Esophagus muscularis mucosa (tissue), 4 donors: ENCODE results near the gene TBX18. TPM values are rescaled to one million over a fixed set of nuclear protein-coding genes. Genes with fewer than 3 reads are reported as not detected.

Experiments
- DNase-seq: peaks from one replicate; pipeline ENCODE4 v3.0.0-alpha.2; 2017; ENCODE audit errors: extremely low spot score
- H3K27ac ChIP-seq, 4 donors: fragments of 200-600 bp; sonication (generic); replicated peaks in 1 of 4; 1 replicate in 3 of 4; 2 replicates in 1 of 4; pipeline ENCODE4 v1.5.1; 2016 to 2019; ENCODE audit warnings: mild to moderate bottlenecking in 1 of 4
- H3K27me3 ChIP-seq, 4 donors: fragments of 200-600 bp; sonication (generic); one replicate each; pipeline versions ENCODE4 v1.5.1 to v1.6.0; 2016 to 2019
- H3K36me3 ChIP-seq, 4 donors: fragments of 200-600 bp; sonication (generic); one replicate each; pipeline ENCODE4 v1.5.1; 2016 to 2019
- H3K4me1 ChIP-seq, 4 donors: fragments of 200-600 bp; sonication (generic); one replicate each; pipeline ENCODE4 v1.5.1; 2016 to 2019
- H3K4me3 ChIP-seq, 4 donors: fragments of 200-600 bp; sonication (generic); 1 replicate in 2 of 4; 2 replicates in 2 of 4; pipeline ENCODE4 v1.5.1; 2016 to 2019; ENCODE audit warnings: mild to moderate bottlenecking in 4 of 4, moderate library complexity in 1 of 4
- H3K9me3 ChIP-seq, 4 donors: fragments of 200-600 bp; sonication (generic); 1 replicate in 3 of 4; 2 replicates in 1 of 4; pipeline ENCODE4 v1.5.1; 2016 to 2019
- EP300 ChIP-seq: sonication (generic); formaldehyde crosslinking; IDR thresholded peaks from one replicate; pipeline ENCODE4 v1.6.1; 2017; ENCODE audit warnings: antibody characterized with exemption
- POLR2A ChIP-seq: fragments of 450-650 bp; IDR thresholded peaks from one replicate; pipeline ENCODE4 v1.6.1; 2017; ENCODE audit warnings: antibody characterized with exemption, moderate library complexity, mild to moderate bottlenecking, low read depth
- POLR2AphosphoS5 ChIP-seq, 2 donors: sonication (generic); formaldehyde crosslinking; IDR thresholded peaks; one replicate each; pipeline ENCODE4 v1.6.1; 2017; ENCODE audit warnings: antibody characterized with exemption in 2 of 2
- WGBS: methylation state at CpG from one replicate; pipeline ENCODE4 v1.1.5; 2018; 5-methylcytosine and 5-hydroxymethylcytosine counted together
- intact Hi-C: fragments of 100-400 bp; cut with DNase I; formaldehyde crosslinking; loops from one replicate; pipeline ENCODE4 v1.15.1; 2023
- small RNA-seq, 3 donors: library from RNA; depleted of rRNA; stranded (forward); fragments of <200 nt; gene quantifications; one replicate each; pipeline ENCODE3, GENCODE V24; 2016
- total RNA-seq, 4 donors: library from RNA; depleted of rRNA; stranded (reverse); fragments of >200 nt; gene quantifications; one replicate each; pipeline versions ENCODE4 v1.1.0 to v1.2.1, GENCODE V29; 2016
- TF ChIP-seq, protein P1 (sequence below), 3 experiments: fragments of 200-600 bp in 2 of 3; fragments of 450-650 bp in 1 of 3; sonication (generic) in 2 of 3; IDR thresholded peaks; one replicate each; pipeline ENCODE4 v1.5.1; 2017 to 2019; ENCODE audit warnings: antibody characterized with exemption in 3 of 3, mild to moderate bottlenecking in 2 of 3, moderate library complexity in 1 of 3

Gene TBX18
- total RNA-seq, 4 donors from 2014 or later = 8.7 to 17.4 (median 11.2) TPM

DNA sequence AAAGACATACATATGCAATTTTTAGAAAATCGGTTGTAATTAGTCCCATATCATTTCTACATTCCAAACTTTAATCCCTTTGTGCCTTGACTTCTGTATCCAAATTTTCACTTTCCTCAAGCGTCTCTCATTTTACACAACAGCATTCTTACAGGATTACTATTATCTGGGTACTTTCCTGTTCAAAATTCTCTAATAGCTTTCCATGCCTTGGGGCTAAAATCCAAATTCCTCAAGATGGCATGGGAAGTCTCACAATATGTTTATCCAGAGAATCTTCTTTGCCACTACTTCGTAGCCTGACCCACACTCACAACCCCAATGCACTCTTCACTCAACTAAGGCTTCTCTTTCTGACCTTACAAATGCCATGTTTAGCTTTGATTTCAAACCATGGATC lies 125.0 kb downstream of the TBX18 start:
- 77% methylated on average over 3 of the region's 3 CpGs for WGBS

DNA sequence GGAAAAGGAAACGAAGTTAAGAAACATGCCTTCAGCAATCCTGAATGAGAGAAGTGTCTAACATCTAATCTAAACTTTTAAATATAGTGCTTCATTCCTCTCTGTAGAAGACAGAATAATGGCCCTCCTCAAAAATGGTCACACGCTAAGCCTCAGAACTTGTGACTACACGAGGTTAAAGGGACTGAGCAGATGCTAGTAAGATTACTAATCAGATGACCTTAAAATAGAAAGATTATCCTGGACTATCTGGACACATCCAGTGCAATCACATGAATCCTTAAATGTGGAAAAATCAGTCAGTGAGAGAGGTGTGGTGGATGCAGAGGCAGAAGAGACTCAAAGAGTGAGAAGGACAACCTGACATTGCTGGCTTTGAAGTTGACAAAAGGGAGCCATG lies 126.1 kb downstream of the TBX18 start:
- no peaks in the 10 kb centered on the region for H3K9me3 ChIP-seq
- no peak overlapping the region for H3K4me3 ChIP-seq
- intact Hi-C loops = no loop called here
- no peaks in the 10 kb centered on the region for H3K36me3 ChIP-seq
- TF ChIP-seq EP300 (no peak), POLR2AphosphoS5 (IDR thresholded peaks at IDR 0.05) (no peak), POLR2A (no peak)
- TF ChIP-seq, protein P1, sequence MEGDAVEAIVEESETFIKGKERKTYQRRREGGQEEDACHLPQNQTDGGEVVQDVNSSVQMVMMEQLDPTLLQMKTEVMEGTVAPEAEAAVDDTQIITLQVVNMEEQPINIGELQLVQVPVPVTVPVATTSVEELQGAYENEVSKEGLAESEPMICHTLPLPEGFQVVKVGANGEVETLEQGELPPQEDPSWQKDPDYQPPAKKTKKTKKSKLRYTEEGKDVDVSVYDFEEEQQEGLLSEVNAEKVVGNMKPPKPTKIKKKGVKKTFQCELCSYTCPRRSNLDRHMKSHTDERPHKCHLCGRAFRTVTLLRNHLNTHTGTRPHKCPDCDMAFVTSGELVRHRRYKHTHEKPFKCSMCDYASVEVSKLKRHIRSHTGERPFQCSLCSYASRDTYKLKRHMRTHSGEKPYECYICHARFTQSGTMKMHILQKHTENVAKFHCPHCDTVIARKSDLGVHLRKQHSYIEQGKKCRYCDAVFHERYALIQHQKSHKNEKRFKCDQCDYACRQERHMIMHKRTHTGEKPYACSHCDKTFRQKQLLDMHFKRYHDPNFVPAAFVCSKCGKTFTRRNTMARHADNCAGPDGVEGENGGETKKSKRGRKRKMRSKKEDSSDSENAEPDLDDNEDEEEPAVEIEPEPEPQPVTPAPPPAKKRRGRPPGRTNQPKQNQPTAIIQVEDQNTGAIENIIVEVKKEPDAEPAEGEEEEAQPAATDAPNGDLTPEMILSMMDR (IDR thresholded peaks at IDR 0.05) = no peak
- H3K27ac ChIP-seq = no peak overlapping the region
- DNase-seq = no peak
- WGBS = 57% methylated on average over 3 of the region's 3 CpGs
- no peaks in the 10 kb centered on the region for H3K27me3 ChIP-seq
- H3K4me1 ChIP-seq = peaks cover 0 to 23% (median 21%) of the 10 kb centered on the region in 4 donors

More for the DNA sequence above, 125.0 kb downstream of the TBX18 start:
- Histone ChIP-seq H3K27ac (no peak overlapping the region), H3K4me3 (no peak overlapping the region), H3K36me3 (no peaks in the 10 kb centered on the region), H3K4me1 (peaks cover 0 to 23% (median 21%) of the 10 kb centered on the region in 4 donors), H3K9me3 (no peaks in the 10 kb centered on the region), H3K27me3 (no peaks in the 10 kb centered on the region)
- DNase-seq = no peak
- intact Hi-C loops = no loop called here
- no peak for TF ChIP-seq POLR2A
- TF ChIP-seq, protein P1 (IDR thresholded peaks at IDR 0.05) = no peak
- no peak for TF ChIP-seq POLR2AphosphoS5 (IDR thresholded peaks at IDR 0.05)
- no peak for TF ChIP-seq EP300

Small RNA genes within 50 kb of the gene (small RNA-seq; reads per million reads assigned to genes)
- gene AL590143.1 = 0 reads per million in 3 donors
